NCI-H524 treated with DMSO at 0.1 percent for 48 hours (cell line): ENCODE measurements around the gene ARHGAP44.
"Not testable (repeated sequence)": the region's sequence is repeated elsewhere in the genome, so short reads cannot be mapped to it uniquely, and the experiment has no call there.

Experiments
- DNase-seq: peaks from one replicate; lab custom pipeline; 2025; lab: John Stamatoyannopoulos, UW

ARHGAP44 gene

DNA sequence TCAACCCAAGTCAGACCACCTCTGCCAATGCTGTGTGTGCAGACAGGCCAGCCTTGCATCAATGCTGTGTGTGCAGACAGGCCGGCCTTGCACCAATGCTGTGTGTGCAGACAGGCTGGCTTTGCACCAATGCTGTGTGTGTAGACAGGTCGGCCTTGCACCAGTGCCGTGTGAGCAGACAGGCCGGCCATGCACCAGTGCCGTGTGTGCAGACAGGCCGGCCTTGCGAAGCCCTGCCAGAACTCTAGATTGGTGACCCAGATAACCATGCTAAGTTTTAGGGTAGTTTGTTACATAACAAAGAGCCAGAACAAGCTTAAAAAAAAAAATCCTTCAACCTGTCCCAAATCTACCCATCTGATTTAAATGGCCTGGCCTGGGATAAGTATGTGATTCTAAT is 174.2 kb downstream of the ARHGAP44 start:
- DNase-seq, result no peak

DNA sequence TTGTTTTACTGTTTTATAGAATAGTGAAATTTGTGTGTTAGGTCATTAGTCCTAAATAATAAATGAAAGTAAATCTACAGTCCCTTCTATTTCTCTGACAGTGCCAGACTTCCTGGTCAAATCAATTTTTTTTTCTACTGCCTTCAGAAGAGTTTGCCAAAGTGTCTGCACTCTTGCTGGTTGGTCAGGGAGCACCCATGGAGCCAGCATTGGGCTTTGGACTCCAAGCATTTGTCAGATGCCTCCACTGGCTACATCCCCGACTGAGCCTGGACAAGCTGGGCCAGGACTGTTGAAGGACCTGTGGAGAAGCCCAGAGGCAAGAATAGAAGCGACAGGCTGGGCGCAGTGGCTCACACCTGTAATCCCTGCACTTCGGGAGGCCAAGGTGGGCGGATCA is 174.9 kb downstream of the ARHGAP44 start:
- no peak for DNase-seq

GRCh38 chr17:12964840-12965239 is 175.5 kb downstream of the ARHGAP44 start:
- DNase-seq, result no peak

DNA sequence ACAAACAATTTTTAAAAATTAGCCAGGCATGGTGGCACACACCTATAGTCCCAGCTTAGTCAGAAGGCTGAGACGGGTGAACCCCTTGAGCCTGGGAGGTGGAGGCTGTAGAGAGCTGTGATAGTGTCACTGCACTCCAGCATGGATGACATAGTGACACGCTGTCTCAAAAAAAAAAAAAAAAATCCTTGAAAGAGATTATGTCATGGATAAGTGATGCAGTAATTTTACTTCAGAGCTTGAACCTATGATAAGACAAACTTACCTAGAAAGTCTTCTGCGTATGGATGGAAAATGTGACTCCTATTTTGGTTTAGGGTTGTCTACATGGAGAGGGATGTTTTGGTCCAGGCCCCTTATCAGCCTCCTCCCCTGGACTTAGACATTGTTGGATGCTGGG is 176.7 kb downstream of the ARHGAP44 start:
- no peak for DNase-seq

GRCh38 chr17:12966413-12966812 is 177.1 kb downstream of the ARHGAP44 start:
- no peak for DNase-seq

DNA sequence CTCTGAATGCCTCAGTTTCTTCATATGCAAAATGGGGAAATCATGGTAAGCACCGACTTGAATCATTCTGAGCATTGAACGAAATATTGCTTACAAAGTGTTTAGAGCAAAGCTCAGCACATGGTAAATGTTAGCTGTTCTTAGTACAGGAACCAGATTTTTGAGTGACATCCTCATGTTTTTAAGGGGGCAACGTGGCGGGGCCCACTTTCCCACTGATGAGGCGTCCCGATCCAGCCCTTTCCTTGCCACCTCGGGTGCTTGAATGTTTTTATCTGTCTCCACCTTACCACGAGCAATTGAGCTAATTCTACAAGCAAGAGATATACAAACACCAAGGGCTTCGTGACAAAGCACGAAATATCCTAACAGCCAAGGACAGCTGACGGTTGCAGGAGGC is 178.7 kb downstream of the ARHGAP44 start:
- no peak for DNase-seq

- no peak for DNase-seq
Observed at GRCh38 chr17:12973496-12974004, 184.3 kb downstream of the ARHGAP44 start.

GRCh38 chr17:12974005-12974531 is 184.8 kb downstream of the ARHGAP44 start:
- no peak for DNase-seq

GRCh38 chr17:12977008-12977751 is 187.9 kb downstream of the ARHGAP44 start:
- DNase-seq, result no peak

GRCh38 chr17:12978787-12979186 is 189.5 kb downstream of the ARHGAP44 start:
- not testable (repeated sequence) for DNase-seq

DNA sequence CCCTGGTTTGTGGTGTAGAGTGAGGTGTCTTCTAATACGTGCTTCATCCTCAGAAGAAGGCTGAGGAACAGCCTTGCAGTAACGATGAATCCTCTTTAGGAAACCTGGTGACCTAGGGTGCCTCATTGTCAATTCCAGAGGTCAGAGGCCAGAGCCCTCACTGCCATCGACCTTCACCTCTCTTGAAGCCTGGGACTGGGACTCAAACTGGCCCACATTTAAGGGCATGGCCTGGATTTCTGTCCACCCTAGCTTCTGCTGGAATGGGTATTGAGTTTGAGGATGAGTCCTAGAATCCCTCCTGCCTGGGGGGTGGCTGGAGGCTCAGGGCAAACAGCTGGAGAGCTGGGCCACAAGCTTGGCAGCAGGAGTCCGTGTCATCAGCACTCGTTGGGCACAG is 189.9 kb downstream of the ARHGAP44 start:
- no peak for DNase-seq

DNA sequence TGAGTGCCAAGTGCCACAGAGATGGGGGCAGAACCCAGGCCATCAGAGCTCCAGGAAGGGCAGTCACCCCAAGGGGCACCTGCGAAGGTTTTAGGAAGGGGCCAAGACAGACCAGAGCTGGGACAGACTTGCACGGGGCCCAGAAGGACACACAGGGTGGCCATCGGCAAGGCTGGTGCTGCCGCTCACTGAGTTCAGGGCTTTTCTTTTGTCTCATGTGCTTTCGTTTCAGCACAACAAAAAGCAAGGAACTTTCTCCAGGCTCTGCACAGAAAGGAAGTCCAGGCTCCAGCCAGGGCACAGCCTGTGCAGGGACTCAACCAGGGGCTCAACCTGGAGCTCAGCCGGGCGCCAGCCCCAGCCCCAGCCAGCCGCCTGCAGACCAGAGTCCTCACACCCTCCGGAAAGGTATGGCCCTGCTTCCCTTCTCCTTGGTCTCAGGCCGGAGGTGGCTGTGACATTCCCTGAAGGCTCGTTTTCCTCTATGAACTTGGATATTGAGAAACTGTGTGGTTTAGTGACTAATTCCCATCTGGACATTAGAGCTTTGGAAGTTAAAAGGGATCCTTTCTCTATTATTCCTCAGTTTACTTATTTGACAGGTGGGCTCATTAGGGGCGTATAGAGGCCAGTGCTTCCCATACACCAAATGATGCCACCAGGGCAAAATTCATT is 190.7 kb downstream of the ARHGAP44 start:
- DNase-seq, result no peak

- no peak for DNase-seq
Observed at GRCh38 chr17:12982224-12982623, 192.9 kb downstream of the ARHGAP44 start.

GRCh38 chr17:12983991-12984884 is 194.9 kb downstream of the ARHGAP44 start:
- no peak for DNase-seq

GRCh38 chr17:12985431-12986293 is 196.4 kb downstream of the ARHGAP44 start:
- DNase-seq, result peak; percentile 54

- no peak for DNase-seq
Observed at GRCh38 chr17:12987120-12987519, 197.8 kb downstream of the ARHGAP44 start.

GRCh38 chr17:12990041-12990808 is 200.9 kb downstream of the ARHGAP44 start:
- no peak for DNase-seq

DNA sequence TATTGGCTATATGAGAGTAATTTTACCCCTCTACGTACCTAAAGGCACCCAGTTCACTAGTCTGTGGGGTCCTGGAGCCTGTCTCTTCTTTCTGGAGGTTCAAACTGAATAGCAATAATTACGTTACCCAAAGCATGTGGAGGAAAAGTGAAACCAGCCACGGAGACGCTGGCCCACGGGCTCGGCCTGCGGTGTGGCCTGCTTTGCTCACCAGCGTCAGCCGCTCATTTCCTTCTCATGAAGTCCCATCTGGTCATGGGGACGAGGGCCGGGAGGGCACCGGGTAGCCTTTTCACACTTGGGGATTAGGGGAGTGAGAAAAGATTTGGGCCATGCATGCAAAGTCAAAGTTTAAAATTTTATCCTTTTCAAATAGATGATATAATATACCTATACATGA is 201.6 kb downstream of the ARHGAP44 start:
- no peak for DNase-seq

DNA sequence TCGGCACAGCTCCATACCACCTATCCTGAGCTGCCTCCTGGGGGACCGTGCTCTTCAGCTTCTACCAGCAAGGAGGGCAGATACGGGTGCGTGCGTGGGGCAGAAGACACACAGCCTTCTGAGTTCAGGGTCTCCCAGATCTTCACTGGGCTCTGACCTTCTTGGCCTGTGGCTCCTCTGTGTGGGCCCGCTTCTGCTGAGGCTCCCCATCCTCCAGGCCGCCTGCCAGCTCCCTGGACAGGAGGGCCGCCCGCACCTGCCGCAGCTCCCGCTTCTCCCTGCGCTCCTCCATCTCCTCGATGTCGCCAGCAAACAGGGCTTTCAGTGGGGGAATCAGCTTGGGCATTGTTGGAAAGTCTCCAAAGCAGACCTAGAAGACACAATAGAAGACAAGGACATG is 203.4 kb downstream of the ARHGAP44 start:
- no peak for DNase-seq

DNA sequence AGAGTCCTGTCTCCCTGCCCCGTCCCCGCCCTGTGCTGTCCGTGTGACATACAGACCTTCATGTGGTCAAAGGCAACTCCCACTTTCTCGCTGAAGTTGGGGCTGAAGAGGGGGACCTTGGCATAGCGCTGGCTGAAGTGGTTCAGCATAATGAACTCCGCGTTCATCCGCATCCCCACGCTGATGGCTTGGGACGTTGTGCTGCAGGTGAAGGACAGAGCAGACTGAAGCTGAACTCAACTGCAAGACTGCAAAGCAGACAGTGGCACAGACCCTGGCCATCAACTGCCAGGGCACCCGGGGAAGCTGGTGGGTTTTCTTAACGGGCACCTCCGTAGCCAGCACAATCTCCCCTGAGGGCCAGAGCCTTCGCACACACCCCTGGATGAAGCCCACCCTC is 204.3 kb downstream of the ARHGAP44 start:
- no peak for DNase-seq
